ENCODE results near the gene EFHC2.

EFHC2 gene

GRCh38 chrX:44228621-44229020 is 114.9 kb downstream of the EFHC2 start:
- TF ChIP-seq TSHZ2 (CRISPR knock-in tag; IDR thresholded peaks at IDR 0.05) (no peak), ISL1 (CRISPR knock-in tag; IDR thresholded peaks at IDR 0.05) (no peak), ARNTL (CRISPR knock-in tag; IDR thresholded peaks at IDR 0.05; ENCODE audit: borderline replicate concordance, low read depth) (no peak), TCF4 (CRISPR knock-in tag; IDR thresholded peaks at IDR 0.05; ENCODE audit: borderline replicate concordance) (no peak), SNAI2 (CRISPR knock-in tag; IDR thresholded peaks at IDR 0.05) (no peak), ZNF8 (CRISPR knock-in tag; IDR thresholded peaks at IDR 0.05) (no peak), ZNF565 (CRISPR knock-in tag; conservative IDR thresholded peaks at IDR 0.05; ENCODE audit: low read depth) (no peak), TOX (CRISPR knock-in tag; IDR thresholded peaks at IDR 0.05; ENCODE audit: borderline replicate concordance) (no peak), ZC3H10 (CRISPR knock-in tag; IDR thresholded peaks at IDR 0.05) (no peak), ESRRG (CRISPR knock-in tag; IDR thresholded peaks at IDR 0.05) (no peak), CSDC2 (CRISPR knock-in tag; IDR thresholded peaks at IDR 0.05) (no peak), ZFP30 (CRISPR knock-in tag; IDR thresholded peaks at IDR 0.05) (no peak), PPARA (CRISPR knock-in tag; IDR thresholded peaks at IDR 0.05; ENCODE audit: borderline replicate concordance) (no peak)
- TF ChIP-seq, protein P1, sequence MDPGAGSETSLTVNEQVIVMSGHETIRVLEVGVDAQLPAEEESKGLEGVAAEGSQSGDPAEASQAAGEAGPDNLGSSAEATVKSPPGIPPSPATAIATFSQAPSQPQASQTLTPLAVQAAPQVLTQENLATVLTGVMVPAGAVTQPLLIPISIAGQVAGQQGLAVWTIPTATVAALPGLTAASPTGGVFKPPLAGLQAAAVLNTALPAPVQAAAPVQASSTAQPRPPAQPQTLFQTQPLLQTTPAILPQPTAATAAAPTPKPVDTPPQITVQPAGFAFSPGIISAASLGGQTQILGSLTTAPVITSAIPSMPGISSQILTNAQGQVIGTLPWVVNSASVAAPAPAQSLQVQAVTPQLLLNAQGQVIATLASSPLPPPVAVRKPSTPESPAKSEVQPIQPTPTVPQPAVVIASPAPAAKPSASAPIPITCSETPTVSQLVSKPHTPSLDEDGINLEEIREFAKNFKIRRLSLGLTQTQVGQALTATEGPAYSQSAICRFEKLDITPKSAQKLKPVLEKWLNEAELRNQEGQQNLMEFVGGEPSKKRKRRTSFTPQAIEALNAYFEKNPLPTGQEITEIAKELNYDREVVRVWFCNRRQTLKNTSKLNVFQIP (CRISPR knock-in tag; IDR thresholded peaks at IDR 0.05; ENCODE audit: borderline replicate concordance, low read depth), result no peak
- ATAC-seq, result no peak

DNA sequence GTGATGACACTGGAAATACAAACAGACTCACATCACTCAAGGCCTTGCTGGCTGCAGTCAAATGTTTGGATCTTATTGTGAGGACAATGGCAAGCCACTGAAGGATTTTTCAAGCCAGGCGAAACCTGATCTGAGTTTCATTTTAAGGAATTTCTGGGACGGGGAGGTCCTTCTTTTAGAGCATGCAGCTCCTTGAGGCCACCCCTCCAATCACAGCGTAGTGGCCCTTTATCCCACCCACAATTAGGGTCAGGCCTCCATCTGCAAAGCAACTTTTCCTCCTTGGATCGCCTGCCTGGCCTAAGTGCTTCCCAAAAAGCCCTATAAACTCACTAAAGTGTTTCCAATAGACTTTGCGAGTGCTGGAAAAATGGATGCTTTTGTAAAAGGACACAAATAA is 115.5 kb downstream of the EFHC2 start:
- no peak for ATAC-seq
- TF ChIP-seq PATZ1 (CRISPR knock-in tag; IDR thresholded peaks at IDR 0.05; ENCODE audit: borderline replicate concordance), result no peak
- no peak for TF ChIP-seq ZNF565 (CRISPR knock-in tag; conservative IDR thresholded peaks at IDR 0.05; ENCODE audit: low read depth)
- no peak for TF ChIP-seq ISL1 (CRISPR knock-in tag; IDR thresholded peaks at IDR 0.05)
- TF ChIP-seq, protein P1 (CRISPR knock-in tag; IDR thresholded peaks at IDR 0.05; ENCODE audit: borderline replicate concordance, low read depth), result no peak

DNA sequence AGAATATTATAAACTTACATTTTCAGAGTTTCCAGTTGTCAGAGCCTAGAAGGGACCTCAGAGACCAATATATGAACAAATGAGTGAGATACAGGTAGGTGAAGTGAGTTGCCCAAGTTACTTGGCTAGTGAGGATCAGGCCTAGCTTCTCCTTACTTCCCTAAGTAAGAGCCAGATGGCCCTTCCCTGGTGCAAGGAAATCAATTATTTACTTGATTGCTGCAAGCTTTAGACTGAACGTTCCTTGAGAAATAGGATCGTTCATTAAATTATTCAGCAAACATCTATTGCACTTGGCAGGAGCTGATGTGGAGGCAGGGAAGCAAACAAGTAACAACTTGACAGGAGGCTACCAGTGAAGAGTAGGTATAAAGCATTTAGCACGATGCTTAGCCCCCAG is 117.8 kb downstream of the EFHC2 start:
- ATAC-seq, result no peak
- no peak for TF ChIP-seq PPARA (CRISPR knock-in tag; IDR thresholded peaks at IDR 0.05; ENCODE audit: borderline replicate concordance)
- no peak for TF ChIP-seq BACH2 (CRISPR knock-in tag; IDR thresholded peaks at IDR 0.05; ENCODE audit: borderline replicate concordance)
- TF ChIP-seq SNAI2 (CRISPR knock-in tag; IDR thresholded peaks at IDR 0.05), result no peak
- no peak for TF ChIP-seq TCF4 (CRISPR knock-in tag; IDR thresholded peaks at IDR 0.05; ENCODE audit: borderline replicate concordance)
- TF ChIP-seq TSHZ2 (CRISPR knock-in tag; IDR thresholded peaks at IDR 0.05), result no peak
- TF ChIP-seq OSR1 (CRISPR knock-in tag; IDR thresholded peaks at IDR 0.05), result no peak
- no peak for TF ChIP-seq ZFP30 (CRISPR knock-in tag; IDR thresholded peaks at IDR 0.05)
- no peak for TF ChIP-seq PATZ1 (CRISPR knock-in tag; IDR thresholded peaks at IDR 0.05; ENCODE audit: borderline replicate concordance)
- TF ChIP-seq CSDC2 (CRISPR knock-in tag; IDR thresholded peaks at IDR 0.05), result no peak
- no peak for TF ChIP-seq ESRRG (CRISPR knock-in tag; IDR thresholded peaks at IDR 0.05)
- TF ChIP-seq ISL1 (CRISPR knock-in tag; IDR thresholded peaks at IDR 0.05), result no peak
- TF ChIP-seq ZFP3 (CRISPR knock-in tag; IDR thresholded peaks at IDR 0.05), result no peak
- no peak for TF ChIP-seq TOX (CRISPR knock-in tag; IDR thresholded peaks at IDR 0.05; ENCODE audit: borderline replicate concordance)
